Stimulated activated CD4-positive, alpha-beta T cell treated with anti-CD3 and anti-CD28 coated beads, TNF-alpha, amount 100 ng/mL, for 48 hours (primary cell): ENCODE measurements around the gene ZNF474.

ENCODE experiments used
- DNase-seq, 3 donors: peaks; one replicate each; pipeline ENCODE4 v3.0.0-alpha.2; 2020; ENCODE audit warnings: low read depth in 3 of 3

The ZNF474 gene

GRCh38 chr5:122153230-122153629 is 23.9 kb downstream of the ZNF474 start:
- DNase-seq: no peak

- DNase-seq: no peak
Observed at GRCh38 chr5:122153774-122154173, 24.4 kb downstream of the ZNF474 start.

- no peak for DNase-seq
Observed at GRCh38 chr5:122154491-122154890, 25.1 kb downstream of the ZNF474 start.

GRCh38 chr5:122154910-122155309 is 25.6 kb downstream of the ZNF474 start:
- DNase-seq: no peak

GRCh38 chr5:122155546-122155945 is 26.2 kb downstream of the ZNF474 start:
- DNase-seq: no peak

GRCh38 chr5:122156724-122157325 is 27.5 kb downstream of the ZNF474 start:
- no peak for DNase-seq

GRCh38 chr5:122162100-122162638 is 32.8 kb downstream of the ZNF474 start:
- DNase-seq: no peak

- no peak for DNase-seq
Observed at GRCh38 chr5:122163121-122164069, 34.0 kb downstream of the ZNF474 start.

GRCh38 chr5:122164070-122164435 is 34.7 kb downstream of the ZNF474 start:
- DNase-seq: no peak

- no peak for DNase-seq
Observed at GRCh38 chr5:122164831-122165558, 35.6 kb downstream of the ZNF474 start.

- DNase-seq: no peak
Observed at GRCh38 chr5:122165559-122166078, 36.3 kb downstream of the ZNF474 start.

GRCh38 chr5:122169350-122170103 is 40.2 kb downstream of the ZNF474 start:
- no peak for DNase-seq

GRCh38 chr5:122170620-122171019 is 41.3 kb downstream of the ZNF474 start:
- DNase-seq: no peak

- DNase-seq: no peak
Observed at GRCh38 chr5:122172207-122172606, 42.9 kb downstream of the ZNF474 start.

GRCh38 chr5:122173474-122174415 is 44.4 kb downstream of the ZNF474 start:
- no peak for DNase-seq

GRCh38 chr5:122175091-122175490 is 45.7 kb downstream of the ZNF474 start:
- DNase-seq: no peak

GRCh38 chr5:122175852-122176251 is 46.5 kb downstream of the ZNF474 start:
- DNase-seq: no peak

- no peak for DNase-seq
Observed at GRCh38 chr5:122177161-122177560, 47.8 kb downstream of the ZNF474 start.

- no peak for DNase-seq
Observed at GRCh38 chr5:122179701-122180100, 50.4 kb downstream of the ZNF474 start.

GRCh38 chr5:122180146-122180712 is 50.9 kb downstream of the ZNF474 start:
- no peak for DNase-seq
